ENCODE results near the gene CLIP1.

DNA sequence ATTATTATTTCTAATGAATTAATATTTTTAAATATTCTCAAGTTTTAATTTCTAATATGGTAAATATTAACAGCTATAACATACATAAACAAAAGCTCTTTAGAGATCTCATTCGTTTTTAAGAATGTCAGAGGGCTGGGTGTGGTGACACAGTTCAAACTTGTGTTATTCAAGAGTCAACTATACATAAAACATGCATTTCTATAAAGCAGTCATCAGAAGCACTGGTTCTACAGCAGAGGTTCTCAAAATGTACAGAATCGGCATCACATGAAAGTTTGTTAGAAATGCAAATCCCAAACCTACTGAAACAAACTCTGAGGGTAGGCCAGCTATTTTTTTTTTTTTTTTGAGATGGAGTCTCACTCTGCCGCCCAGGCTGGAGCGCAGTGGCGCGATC, 34.6 kb downstream of the CLIP1 start:
- no peak for TF ChIP-seq EP300 (IDR thresholded peaks at IDR 0.05)
- TF ChIP-seq, protein P1, sequence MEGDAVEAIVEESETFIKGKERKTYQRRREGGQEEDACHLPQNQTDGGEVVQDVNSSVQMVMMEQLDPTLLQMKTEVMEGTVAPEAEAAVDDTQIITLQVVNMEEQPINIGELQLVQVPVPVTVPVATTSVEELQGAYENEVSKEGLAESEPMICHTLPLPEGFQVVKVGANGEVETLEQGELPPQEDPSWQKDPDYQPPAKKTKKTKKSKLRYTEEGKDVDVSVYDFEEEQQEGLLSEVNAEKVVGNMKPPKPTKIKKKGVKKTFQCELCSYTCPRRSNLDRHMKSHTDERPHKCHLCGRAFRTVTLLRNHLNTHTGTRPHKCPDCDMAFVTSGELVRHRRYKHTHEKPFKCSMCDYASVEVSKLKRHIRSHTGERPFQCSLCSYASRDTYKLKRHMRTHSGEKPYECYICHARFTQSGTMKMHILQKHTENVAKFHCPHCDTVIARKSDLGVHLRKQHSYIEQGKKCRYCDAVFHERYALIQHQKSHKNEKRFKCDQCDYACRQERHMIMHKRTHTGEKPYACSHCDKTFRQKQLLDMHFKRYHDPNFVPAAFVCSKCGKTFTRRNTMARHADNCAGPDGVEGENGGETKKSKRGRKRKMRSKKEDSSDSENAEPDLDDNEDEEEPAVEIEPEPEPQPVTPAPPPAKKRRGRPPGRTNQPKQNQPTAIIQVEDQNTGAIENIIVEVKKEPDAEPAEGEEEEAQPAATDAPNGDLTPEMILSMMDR (IDR thresholded peaks at IDR 0.05), result no peak
- no peak for TF ChIP-seq POLR2AphosphoS5 (IDR thresholded peaks at IDR 0.05)

All from sigmoid colon (tissue), 4 donors.